SH-SY5Y (cell line): Measurements from ENCODE around the gene TNMD.

Source experiments
- GATA2 ChIP-seq: IDR thresholded peaks from 2 replicates; pipeline ENCODE4 v1.6.1; 2011; ENCODE audit warnings: mild to moderate bottlenecking, low read depth, low read length
- GATA3 ChIP-seq: IDR thresholded peaks from 2 replicates; pipeline ENCODE4 v1.6.1; 2011; ENCODE audit warnings: low read depth, mild to moderate bottlenecking, low read length, moderate library complexity

DNA sequence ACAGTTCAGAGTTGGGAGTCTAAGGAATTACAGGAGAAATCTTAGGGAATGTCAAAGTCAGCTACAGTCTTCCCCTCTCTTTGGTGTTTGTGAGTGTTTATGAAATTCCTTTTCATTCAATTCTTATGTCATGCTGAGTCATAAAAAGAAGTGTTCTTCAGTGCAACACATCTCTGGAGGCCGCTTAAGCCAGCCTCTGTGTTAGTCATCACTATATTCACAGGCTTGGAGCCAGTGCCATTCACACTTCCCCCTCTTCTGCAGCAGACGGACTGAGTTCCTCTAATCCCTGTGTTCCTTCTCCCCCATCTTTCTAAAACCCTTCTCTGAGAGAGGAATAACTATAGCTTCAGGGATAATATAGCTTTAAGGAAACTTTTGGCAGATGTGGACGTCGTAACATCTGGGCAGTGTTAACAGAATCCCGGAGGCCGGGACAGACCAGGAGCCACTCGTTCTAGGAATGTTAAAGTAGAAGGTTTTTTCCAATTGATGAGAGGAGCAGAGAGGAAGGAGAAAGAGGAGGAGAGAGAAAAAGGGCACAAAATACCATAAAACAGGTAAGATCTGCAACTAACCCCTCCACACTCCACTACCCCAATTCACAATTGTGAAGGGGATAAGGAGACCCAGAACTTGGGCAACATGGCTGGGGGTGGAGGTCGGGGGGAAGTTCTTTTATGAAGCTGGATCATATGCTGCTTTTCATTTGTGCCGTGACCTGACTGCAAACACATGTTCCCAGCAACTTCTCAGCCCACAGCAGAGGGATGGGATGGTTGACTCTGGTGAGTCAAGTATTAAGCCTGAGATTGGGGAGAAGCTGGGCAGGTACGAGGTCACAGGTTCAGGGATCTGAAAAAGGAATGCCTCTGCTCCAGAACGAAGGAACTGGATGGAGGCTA lies 59.5 kb downstream of the TNMD start, which contains the start of gene SRPX2:
- TF ChIP-seq GATA3 (no peak), GATA2 (no peak)
